Memory B cell (primary cell): ENCODE data around the gene PTPRQ.

Experiments used
- ATAC-seq: fragments of 150-1000 bp; cut with Tn5 transposase; 2 replicates; pipeline ENCODE4 v1.10.0; 2021; ENCODE audit warnings: low read depth, mild to moderate bottlenecking, moderate library complexity
- DNase-seq, 2 donors: peaks; one replicate each; pipeline ENCODE4 v3.0.0; 2022; ENCODE audit warnings: low spot score in 2 of 2
- H3K27ac Mint-ChIP-seq: one replicate; pipeline ENCODE4 v1.8.0; 2022; ENCODE audit warnings: mild to moderate bottlenecking, moderate library complexity, mixed read lengths
- H3K27me3 Mint-ChIP-seq: one replicate; pipeline ENCODE4 v1.8.0; 2022; ENCODE audit warnings: mixed read lengths
- H3K36me3 Mint-ChIP-seq: one replicate; pipeline ENCODE4 v1.8.0; 2022; ENCODE audit warnings: mild to moderate bottlenecking, mixed read lengths
- H3K4me1 Mint-ChIP-seq: one replicate; pipeline ENCODE4 v1.8.0; 2022; ENCODE audit warnings: mixed read lengths
- H3K4me3 Mint-ChIP-seq: one replicate; pipeline ENCODE4 v1.8.0; 2022; ENCODE audit warnings: mild to moderate bottlenecking, moderate library complexity, mixed read lengths
- H3K9me3 Mint-ChIP-seq: one replicate; pipeline ENCODE4 v1.8.0; 2022; ENCODE audit warnings: mixed read lengths

PTPRQ gene

DNA sequence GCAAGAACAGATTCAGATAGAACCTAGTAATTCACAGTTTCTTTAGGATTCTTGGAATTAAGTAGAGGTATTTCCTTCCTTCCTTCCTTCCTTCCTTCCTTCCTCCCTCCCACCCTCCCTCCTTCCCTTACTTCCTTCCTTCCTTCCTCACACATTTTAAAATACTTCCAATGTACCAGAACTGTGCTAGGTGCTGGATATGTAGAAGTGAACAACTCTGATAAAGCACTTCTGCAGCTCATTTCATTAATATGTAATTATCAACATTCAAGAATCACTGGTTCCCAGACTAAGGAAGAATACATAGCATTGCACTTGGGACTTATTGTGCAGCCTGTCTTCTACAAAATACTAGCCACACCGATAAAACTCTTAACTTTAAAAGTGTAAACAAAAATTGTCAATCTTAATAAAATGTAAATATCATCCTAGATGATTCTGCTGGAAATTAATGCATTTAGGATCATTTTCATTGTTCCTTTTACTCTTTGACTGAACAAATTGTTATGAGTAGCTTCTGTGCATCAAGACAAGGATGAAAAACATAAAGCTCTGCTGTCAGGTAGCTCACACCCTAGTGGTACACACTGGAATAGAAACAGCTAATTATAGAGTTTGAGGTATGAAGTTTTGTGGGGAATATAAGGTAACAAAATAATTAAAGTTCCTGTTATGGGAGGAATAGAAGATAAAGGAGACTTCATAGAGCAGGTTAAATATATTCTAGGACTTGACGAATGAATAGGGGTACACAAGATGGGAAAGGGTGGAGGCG, 163.5 kb downstream of the PTPRQ start:
- ATAC-seq (no peak), DNase-seq (no peak)
- H3K4me3 Mint-ChIP-seq = no peak overlapping the region
- peaks cover 4% of the 10 kb centered on the region for H3K9me3 Mint-ChIP-seq
- H3K27me3 Mint-ChIP-seq = no peaks in the 10 kb centered on the region
- H3K36me3 Mint-ChIP-seq = no peaks in the 10 kb centered on the region
- H3K4me1 Mint-ChIP-seq = no peaks in the 10 kb centered on the region
- H3K27ac Mint-ChIP-seq = no peak overlapping the region

DNA sequence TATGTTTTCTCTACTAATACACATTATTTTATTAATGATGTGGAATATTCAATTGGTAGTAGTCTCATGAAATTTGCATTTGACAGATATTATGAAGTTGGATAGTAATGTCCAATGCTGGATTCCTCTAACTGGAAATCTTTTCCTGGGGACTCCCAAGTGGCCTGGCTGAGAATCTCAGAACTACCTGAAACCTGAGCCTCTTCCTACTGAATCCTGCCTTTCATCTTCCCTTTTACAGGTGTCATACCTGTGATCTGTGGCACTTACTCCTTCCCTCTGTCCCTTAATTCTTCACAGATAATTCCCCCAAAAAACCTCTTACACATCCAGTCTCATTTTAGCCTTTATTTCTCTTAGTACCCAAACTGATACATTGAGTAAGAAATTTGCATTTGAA, 173.7 kb downstream of the PTPRQ start:
- no peaks in the 10 kb centered on the region for H3K9me3 Mint-ChIP-seq
- DNase-seq = no peak
- no peaks in the 10 kb centered on the region for H3K36me3 Mint-ChIP-seq
- no peaks in the 10 kb centered on the region for H3K4me1 Mint-ChIP-seq
- no peaks in the 10 kb centered on the region for H3K27me3 Mint-ChIP-seq
- H3K4me3 Mint-ChIP-seq = no peak overlapping the region
- H3K27ac Mint-ChIP-seq = no peak overlapping the region
- no peak for ATAC-seq

- Mint-ChIP-seq H3K4me3 (no peak overlapping the region), H3K27ac (no peak overlapping the region), H3K36me3 (no peaks in the 10 kb centered on the region), H3K9me3 (no peaks in the 10 kb centered on the region), H3K4me1 (no peaks in the 10 kb centered on the region), H3K27me3 (no peaks in the 10 kb centered on the region)
- ATAC-seq (no peak), DNase-seq (no peak)
Observed at GRCh38 chr12:80620281-80620680, 176.2 kb downstream of the PTPRQ start.

GRCh38 chr12:80622271-80622670, 178.2 kb downstream of the PTPRQ start:
- H3K27ac Mint-ChIP-seq = no peak overlapping the region

GRCh38 chr12:80625051-80625450, 181.0 kb downstream of the PTPRQ start:
- Mint-ChIP-seq H3K36me3 (no peaks in the 10 kb centered on the region), H3K4me3 (no peak overlapping the region), H3K27me3 (no peaks in the 10 kb centered on the region), H3K27ac (no peak overlapping the region), H3K4me1 (no peaks in the 10 kb centered on the region), H3K9me3 (peaks cover 1% of the 10 kb centered on the region)
- no peak for ATAC-seq
- no peak for DNase-seq

More at GRCh38 chr12:80622271-80622670, 178.2 kb downstream of the PTPRQ start:
- H3K27me3 Mint-ChIP-seq = no peaks in the 10 kb centered on the region
- no peaks in the 10 kb centered on the region for H3K36me3 Mint-ChIP-seq
- H3K4me1 Mint-ChIP-seq = no peaks in the 10 kb centered on the region
- no peak for DNase-seq
- H3K4me3 Mint-ChIP-seq = no peak overlapping the region
- no peak for ATAC-seq
- H3K9me3 Mint-ChIP-seq = no peaks in the 10 kb centered on the region

GRCh38 chr12:80625901-80626300, 181.9 kb downstream of the PTPRQ start:
- Mint-ChIP-seq H3K27me3 (no peaks in the 10 kb centered on the region), H3K4me1 (no peaks in the 10 kb centered on the region), H3K9me3 (peaks cover 1% of the 10 kb centered on the region), H3K36me3 (no peaks in the 10 kb centered on the region), H3K4me3 (no peak overlapping the region), H3K27ac (no peak overlapping the region)
- DNase-seq (no peak), ATAC-seq (no peak)

GRCh38 chr12:80627782-80628181, 183.7 kb downstream of the PTPRQ start:
- no peaks in the 10 kb centered on the region for H3K4me1 Mint-ChIP-seq
- no peak overlapping the region for H3K27ac Mint-ChIP-seq
- DNase-seq = no peak
- H3K4me3 Mint-ChIP-seq = no peak overlapping the region
- H3K27me3 Mint-ChIP-seq = no peaks in the 10 kb centered on the region
- H3K9me3 Mint-ChIP-seq = peaks cover 1% of the 10 kb centered on the region
- no peak for ATAC-seq
- no peaks in the 10 kb centered on the region for H3K36me3 Mint-ChIP-seq

GRCh38 chr12:80632835-80633234, 188.8 kb downstream of the PTPRQ start:
- Mint-ChIP-seq H3K36me3 (no peaks in the 10 kb centered on the region), H3K27me3 (no peaks in the 10 kb centered on the region), H3K27ac (no peak overlapping the region), H3K4me1 (no peaks in the 10 kb centered on the region), H3K4me3 (no peak overlapping the region), H3K9me3 (peaks cover 1% of the 10 kb centered on the region)
- DNase-seq = no peak
- no peak for ATAC-seq

GRCh38 chr12:80634903-80635302, 190.9 kb downstream of the PTPRQ start:
- Mint-ChIP-seq H3K4me1 (no peaks in the 10 kb centered on the region), H3K4me3 (no peak overlapping the region), H3K27me3 (no peaks in the 10 kb centered on the region), H3K27ac (no peak overlapping the region), H3K9me3 (peaks cover 1% of the 10 kb centered on the region), H3K36me3 (no peaks in the 10 kb centered on the region)
- ATAC-seq (no peak), DNase-seq (no peak)

GRCh38 chr12:80636832-80637231, 192.8 kb downstream of the PTPRQ start:
- H3K36me3 Mint-ChIP-seq = no peaks in the 10 kb centered on the region
- no peak overlapping the region for H3K27ac Mint-ChIP-seq
- no peaks in the 10 kb centered on the region for H3K27me3 Mint-ChIP-seq
- no peaks in the 10 kb centered on the region for H3K4me1 Mint-ChIP-seq
- ATAC-seq (no peak), DNase-seq (no peak)
- no peak overlapping the region for H3K4me3 Mint-ChIP-seq
- peaks cover 3% of the 10 kb centered on the region for H3K9me3 Mint-ChIP-seq

- Mint-ChIP-seq H3K9me3 (peaks cover 6% of the 10 kb centered on the region), H3K4me3 (no peak overlapping the region), H3K27ac (no peak overlapping the region), H3K4me1 (no peaks in the 10 kb centered on the region), H3K36me3 (no peaks in the 10 kb centered on the region), H3K27me3 (no peaks in the 10 kb centered on the region)
- no peak for ATAC-seq
- DNase-seq = no peak
Observed at GRCh38 chr12:80641936-80642335, 197.9 kb downstream of the PTPRQ start.

DNA sequence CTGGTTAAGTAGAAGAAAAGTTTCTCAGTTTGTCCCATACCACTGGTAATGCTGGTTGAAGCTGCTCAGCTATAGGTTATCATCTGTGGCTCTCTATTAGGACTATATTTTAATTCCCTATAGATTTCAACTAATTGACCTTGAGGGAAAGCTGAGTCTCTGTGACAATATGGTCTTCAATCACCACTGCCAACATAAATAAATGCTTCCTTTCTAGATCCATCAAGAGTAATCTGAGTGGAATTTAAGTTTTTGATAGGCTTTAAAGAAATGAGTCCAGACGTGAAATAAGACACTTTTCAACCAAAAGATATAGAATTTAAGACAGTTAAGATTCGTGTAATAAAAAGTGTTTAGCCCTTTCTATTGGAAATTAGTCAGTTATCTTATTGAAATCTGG, 199.9 kb downstream of the PTPRQ start:
- no peak for DNase-seq
- Mint-ChIP-seq H3K4me3 (no peak overlapping the region), H3K27ac (no peak overlapping the region), H3K27me3 (no peaks in the 10 kb centered on the region), H3K4me1 (no peaks in the 10 kb centered on the region), H3K36me3 (no peaks in the 10 kb centered on the region), H3K9me3 (peaks cover 4% of the 10 kb centered on the region)
- ATAC-seq = no peak

GRCh38 chr12:80648881-80649280, 204.8 kb downstream of the PTPRQ start:
- Mint-ChIP-seq H3K36me3 (no peaks in the 10 kb centered on the region), H3K9me3 (no peaks in the 10 kb centered on the region), H3K27ac (no peak overlapping the region), H3K4me3 (no peak overlapping the region), H3K4me1 (no peaks in the 10 kb centered on the region), H3K27me3 (no peaks in the 10 kb centered on the region)
- no peak for DNase-seq
- no peak for ATAC-seq

DNA sequence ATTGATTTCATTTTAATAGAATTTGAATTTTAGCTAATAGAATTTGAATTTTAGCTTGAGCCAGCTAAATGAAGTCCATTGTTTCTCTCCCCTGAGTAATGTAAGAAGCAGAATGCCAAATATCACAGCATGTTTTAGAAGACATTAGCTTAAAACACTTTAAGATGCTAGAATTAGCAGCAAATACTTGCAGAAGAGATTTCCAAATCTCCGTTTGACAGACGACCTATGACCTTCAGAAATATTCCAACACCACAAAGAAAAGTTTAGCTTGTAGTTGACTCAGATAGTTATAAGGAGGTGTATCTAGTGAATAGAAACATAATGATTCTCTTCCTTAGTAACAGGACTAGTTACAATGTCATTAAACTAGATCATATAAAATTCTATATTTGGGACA, 211.7 kb downstream of the PTPRQ start:
- peaks cover 2% of the 10 kb centered on the region for H3K9me3 Mint-ChIP-seq
- DNase-seq = no peak
- no peak overlapping the region for H3K27ac Mint-ChIP-seq
- H3K27me3 Mint-ChIP-seq = no peaks in the 10 kb centered on the region
- H3K36me3 Mint-ChIP-seq = no peaks in the 10 kb centered on the region
- H3K4me1 Mint-ChIP-seq = no peaks in the 10 kb centered on the region
- no peak for ATAC-seq
- no peak overlapping the region for H3K4me3 Mint-ChIP-seq

- ATAC-seq (no peak), DNase-seq (no peak)
- H3K4me3 Mint-ChIP-seq = no peak overlapping the region
- no peaks in the 10 kb centered on the region for H3K36me3 Mint-ChIP-seq
- no peaks in the 10 kb centered on the region for H3K4me1 Mint-ChIP-seq
- peaks cover 2% of the 10 kb centered on the region for H3K9me3 Mint-ChIP-seq
- H3K27ac Mint-ChIP-seq = no peak overlapping the region
- H3K27me3 Mint-ChIP-seq = no peaks in the 10 kb centered on the region
Observed at GRCh38 chr12:80659512-80660063, 215.6 kb downstream of the PTPRQ start.
